WI38 (cell line): ENCODE measurements around the gene C3.
A peak's percentile ranks its signal among the peaks of the same experiment; 100 is the strongest.

Experiments
- H3K4me3 ChIP-seq: 2 replicates; pipeline ENCODE4 v1.5.1; 2011; ENCODE audit warnings: low read depth, mild to moderate bottlenecking, control low read depth, low read length
- CTCF ChIP-seq: IDR thresholded peaks from 2 replicates; pipeline ENCODE4 v1.5.1; 2012; ENCODE audit warnings: low read depth, mild to moderate bottlenecking, control low read depth, low read length

The C3 gene

DNA sequence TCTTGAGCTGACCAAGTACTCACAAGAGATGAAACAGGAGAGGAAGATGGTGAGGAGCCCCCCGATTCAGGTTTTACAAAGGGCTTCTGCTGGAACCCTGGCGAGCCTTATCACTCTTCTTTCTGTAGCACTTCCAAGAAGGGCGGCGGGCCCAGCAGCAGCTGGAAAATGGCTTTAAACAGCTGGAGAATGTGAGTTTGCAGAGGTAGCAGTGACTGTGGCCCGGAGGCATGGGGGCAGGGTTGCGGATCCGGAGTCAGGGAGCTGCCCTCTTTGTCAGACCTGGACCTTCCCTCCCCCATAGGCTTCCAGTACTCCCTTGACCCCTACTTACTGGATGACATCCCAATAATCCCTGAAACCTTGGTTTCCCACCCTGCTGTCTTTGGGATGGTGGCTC lies 22.6 kb upstream of the C3 start:
- no peak for TF ChIP-seq CTCF
- H3K4me3 ChIP-seq, result no peak overlapping the region

DNA sequence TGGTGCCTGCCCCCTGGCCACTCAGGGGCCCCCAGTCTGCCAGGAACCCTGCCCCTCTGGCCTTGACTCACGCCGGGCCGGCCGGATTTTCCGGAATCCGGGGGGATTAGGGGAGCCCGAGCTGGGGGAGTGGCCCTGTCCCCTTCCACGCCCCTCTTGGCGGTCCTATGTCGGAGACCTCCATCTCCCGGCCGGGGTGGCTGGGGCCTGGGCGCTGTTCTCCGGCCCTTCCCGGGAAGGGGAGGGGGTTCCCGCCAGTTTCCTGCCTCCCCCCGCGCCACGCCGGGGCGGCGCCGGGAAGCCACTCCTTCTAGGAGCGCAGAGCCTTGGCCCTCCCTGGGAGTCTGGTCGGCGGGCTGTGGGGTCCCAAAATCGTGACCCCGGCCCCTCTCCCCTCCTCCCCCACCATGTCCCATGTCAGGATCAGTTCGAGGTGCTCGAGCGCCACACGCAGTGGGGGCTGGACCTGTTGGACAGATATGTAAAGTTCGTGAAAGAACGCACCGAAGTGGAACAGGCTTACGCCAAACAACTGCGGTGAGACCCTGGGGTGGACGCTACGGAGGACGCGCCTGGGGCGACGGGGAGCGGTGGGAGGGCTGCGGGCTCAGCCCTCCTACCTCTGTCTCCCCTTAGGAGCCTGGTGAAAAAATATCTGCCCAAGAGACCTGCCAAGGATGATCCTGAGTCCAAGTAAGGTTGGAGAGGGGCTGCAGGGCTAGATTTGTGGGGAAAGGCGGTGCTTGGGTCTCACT lies 20.3 kb upstream of the C3 start:
- peak overlapping the region; percentile 87 for H3K4me3 ChIP-seq
- TF ChIP-seq CTCF, result no peak

GRCh38 chr19:6739883-6740588 lies 19.6 kb upstream of the C3 start:
- no peak for TF ChIP-seq CTCF
- peak overlapping the region; percentile 87 for H3K4me3 ChIP-seq

DNA sequence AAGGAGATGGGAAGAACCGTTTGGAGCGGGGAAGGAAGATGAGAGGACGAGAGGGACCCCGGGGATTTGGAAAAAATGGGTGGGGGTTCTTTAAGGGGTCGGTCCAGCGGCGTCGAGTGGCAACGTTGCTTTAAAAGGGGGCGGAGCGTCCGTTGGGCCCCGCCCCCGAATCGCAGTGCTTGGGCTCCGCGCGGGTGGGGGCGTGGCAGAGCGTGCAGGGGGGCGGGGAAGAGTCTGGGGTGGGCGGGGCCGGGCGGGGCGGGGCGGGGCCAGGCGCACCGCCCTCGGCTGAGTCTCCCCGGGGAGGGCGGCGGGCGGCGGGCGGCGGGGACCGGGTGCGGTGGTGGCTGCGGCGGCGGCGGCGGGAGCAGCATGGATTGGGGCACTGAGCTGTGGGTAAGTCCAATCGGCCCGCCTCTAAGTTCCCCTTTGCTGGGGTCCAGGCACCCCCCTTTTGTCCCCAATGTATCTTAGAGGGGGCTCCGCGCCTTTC lies 19.0 kb upstream of the C3 start, which contains the start of gene TRIP10:
Gene TRIP10, plus strand, starts transcription at position 291 of the 493 bp plus-strand sequence. Its CDS starts 82 bp downstream, at position 373.
- peak within 1 kb of the TSS; percentile 87 for H3K4me3 ChIP-seq

DNA sequence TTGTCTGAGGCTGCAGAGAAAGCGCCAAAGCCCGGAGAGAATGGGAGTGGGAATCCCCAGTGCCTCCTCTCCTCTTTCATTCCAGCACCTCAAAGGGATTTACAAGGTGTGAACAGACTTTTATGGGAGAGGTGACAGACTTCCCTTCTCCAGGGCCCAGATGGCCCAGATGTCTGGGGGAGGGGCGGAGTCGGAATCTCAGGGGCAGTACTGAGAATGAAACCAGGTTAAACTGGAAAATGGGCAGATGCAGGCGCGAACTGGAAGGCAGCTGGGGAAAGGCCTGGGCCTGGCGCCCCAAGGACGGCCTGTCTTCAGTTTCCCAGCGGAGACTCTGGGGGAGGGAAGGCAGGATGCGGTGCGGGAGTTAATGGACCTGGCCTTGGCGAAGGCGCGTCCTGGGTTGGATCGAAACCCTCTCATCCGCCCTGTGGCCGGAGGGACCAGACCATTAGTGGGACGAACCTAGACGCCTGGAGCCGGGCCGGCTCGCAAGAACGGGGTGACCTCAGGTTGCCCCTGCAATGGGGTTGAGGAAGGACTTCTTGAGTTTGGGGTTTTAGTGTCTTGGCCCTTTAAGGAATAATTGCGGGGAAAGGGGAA lies 18.4 kb upstream of the C3 start:
- no peak; the same call in 1 of the 2 replicates for TF ChIP-seq CTCF

More for the DNA sequence above, 19.0 kb upstream of the C3 start, which contains the start of gene TRIP10:
- TF ChIP-seq CTCF, result no peak

GRCh38 chr19:6737873-6738786 lies 17.7 kb upstream of the C3 start:
- peak; percentile 51 for TF ChIP-seq CTCF
- H3K4me3 ChIP-seq, result no peak overlapping the region

More for the DNA sequence above, 18.4 kb upstream of the C3 start:
- H3K4me3 ChIP-seq, result peak overlapping the region; percentile 23; the same call in 1 of the 2 replicates
